Cortex of kidney (tissue), 1 donor: ENCODE results near the gene SLC35A1.
"Not testable (repeated sequence)": the region's sequence is repeated elsewhere in the genome, so short reads cannot be mapped to it uniquely, and the experiment has no call there.

Experiments
- DNase-seq: peaks from one replicate; lab custom pipeline; 2025; lab: John Stamatoyannopoulos, UW

The SLC35A1 gene

GRCh38 chr6:87472525-87473418 is at the start of gene SLC35A1:
TSS of gene SLC35A1 (plus strand) at chr6:87472974. CDS start at chr6:87473004, 30 bp downstream.
- no peak for DNase-seq

DNA sequence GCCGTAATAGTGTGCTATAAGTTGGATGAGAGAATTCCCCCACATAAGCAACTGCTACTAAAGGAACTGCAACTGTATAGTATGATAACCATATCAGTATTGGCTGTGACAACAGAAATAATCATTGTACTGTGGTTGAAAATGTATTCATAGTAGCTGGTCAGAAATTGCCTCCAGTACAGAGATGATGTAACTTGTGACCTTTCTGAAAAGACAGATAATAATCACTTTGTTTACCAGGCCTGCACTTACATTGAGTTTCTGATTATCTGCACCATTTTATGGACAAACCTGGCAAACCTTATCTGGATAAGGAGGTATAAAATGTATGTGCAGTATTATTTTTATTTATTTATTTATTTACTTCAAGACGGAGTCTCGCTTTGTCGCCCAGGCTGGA is 46.0 kb upstream of the SLC35A1 start:
- DNase-seq: no peak

DNA sequence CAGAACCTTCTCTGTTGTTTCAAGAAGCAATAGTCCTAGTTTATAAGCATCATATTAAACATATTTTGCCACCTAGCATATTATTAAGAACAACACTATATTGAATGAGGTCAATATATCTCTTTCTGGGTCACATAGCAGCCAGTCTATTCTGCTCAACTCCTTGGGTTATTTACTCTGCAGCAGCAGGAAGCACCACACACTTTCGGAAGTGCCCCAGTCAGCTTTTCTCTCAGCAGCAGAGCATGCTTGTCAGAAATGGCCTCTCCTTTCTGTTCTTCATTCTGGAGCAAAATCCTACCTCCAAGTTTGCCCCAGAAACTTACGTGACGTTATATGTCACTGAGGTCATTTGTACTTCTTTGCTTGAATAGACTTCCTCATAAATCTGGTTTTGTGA is 42.3 kb upstream of the SLC35A1 start:
- DNase-seq: no peak

DNA sequence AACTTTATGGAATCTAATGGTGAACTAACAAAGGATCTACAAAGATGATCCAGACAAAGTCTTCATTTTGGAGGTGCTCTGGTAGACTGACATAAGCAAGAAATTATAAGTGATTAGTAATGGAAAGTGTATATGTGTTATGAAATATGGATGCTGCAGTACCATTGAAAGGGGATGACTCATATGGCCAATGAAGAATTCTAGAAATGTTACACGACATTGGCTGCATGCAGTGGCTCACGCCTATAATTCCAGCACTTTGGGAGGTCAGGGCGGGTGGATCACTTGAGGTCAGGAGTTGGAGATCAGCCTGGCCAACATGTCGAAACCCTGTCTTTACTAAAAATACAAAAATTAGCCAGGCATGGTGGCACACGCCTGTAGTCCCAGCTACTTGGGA is 41.5 kb upstream of the SLC35A1 start:
- DNase-seq: no peak

GRCh38 chr6:87436435-87436834 is 36.3 kb upstream of the SLC35A1 start:
- DNase-seq: no peak

DNA sequence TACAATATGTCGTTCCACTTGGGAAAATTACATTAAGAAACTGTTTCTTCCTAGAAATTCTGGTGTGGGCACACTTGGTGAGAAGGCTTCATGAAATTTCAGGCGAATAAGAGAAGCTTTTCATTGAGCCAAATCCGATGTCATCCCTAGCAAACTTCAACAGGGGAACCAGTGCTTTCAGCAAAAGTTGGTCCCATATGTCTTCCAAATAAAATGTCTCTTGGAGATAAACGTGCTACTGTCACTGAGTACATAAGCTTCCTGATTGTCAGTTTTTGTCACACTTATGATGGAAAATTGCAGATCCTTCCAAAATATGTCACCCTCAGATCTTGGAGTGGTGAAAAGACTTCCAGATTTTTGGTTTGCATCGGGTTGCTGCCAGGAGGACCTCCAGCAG is 31.1 kb upstream of the SLC35A1 start:
- DNase-seq: no peak

DNA sequence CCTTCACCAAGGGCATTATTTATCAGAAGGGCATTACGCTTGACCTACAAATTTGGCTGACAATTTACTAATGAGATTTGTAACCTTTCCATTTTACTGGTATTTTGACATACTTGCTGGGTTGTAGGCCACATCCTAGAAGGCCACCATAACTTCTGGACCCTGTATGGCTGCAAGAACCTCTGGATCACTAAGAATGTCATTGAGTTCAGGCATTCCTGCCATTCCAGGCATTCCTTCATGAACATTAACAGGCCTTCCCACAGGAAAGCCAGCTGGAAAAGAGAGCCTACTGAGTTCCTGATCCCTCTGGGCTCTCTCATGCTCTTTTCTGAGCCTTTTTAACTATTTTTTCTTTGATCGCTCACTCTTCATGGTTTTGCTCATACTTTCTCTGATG is 28.4 kb upstream of the SLC35A1 start:
- no peak for DNase-seq

DNA sequence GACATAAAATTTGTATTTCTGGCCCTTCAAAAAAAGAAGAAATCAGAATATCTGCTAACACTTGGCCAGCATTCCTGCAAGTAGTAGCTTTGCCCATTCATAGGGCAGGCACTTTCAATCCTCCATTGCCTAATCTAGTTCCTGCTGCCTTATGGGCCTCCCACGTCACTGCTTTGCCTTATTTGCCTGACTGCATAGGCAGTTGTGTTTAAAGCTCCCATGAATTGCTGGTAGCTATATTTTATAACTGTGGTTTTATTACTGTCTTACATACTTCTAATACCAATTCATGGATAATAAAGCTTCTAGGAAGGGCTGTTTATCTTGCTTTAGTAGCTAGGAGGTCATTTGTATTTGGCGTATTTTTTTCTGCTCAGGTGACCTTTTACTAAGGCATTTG is 7.7 kb upstream of the SLC35A1 start:
- DNase-seq: no peak

- DNase-seq: no peak
These were observed 687 bp downstream of the SLC35A1 start for GRCh38 chr6:87473419-87473903.

- no peak for DNase-seq
These were observed 9.2 kb downstream of the SLC35A1 start for GRCh38 chr6:87481931-87482330.

DNA sequence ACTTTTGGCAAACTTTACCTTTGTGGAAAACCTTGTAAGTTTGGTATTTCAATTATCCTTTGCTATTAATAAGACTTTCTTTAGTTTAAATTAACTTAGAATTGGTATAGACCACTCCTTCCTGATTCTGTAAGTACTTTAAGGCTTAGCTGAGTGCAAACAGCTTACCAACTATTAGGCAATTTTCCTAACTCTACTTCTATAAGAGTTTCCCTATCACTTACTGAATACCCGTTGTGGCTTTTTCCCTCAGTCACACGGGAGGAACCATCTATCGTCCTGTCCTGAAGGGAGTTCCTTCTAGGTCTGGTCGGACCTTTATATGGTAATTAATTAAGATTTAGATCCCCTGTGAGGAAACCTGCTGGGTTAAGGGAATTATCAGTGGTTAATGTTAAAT is 9.6 kb downstream of the SLC35A1 start:
- DNase-seq: no peak

DNA sequence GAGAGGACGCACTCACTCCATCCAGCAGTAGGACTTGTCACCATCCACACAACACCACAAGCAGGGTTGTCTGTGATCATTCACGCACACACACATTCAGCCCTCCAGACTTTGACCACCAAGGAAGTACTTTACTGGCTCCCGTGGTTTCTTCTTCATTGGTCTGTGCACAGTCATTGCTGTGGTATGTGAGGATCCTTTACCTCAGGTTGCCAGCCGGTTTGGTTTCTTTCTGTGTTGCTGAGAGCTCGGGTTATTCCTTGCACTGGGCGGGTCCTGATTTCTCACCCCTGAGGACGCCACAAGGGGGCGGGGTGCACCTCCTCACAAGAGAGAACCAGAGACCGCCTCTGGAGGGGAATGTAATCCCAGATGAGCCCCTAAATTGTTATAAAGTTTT is 11.2 kb downstream of the SLC35A1 start:
- DNase-seq: no peak

DNA sequence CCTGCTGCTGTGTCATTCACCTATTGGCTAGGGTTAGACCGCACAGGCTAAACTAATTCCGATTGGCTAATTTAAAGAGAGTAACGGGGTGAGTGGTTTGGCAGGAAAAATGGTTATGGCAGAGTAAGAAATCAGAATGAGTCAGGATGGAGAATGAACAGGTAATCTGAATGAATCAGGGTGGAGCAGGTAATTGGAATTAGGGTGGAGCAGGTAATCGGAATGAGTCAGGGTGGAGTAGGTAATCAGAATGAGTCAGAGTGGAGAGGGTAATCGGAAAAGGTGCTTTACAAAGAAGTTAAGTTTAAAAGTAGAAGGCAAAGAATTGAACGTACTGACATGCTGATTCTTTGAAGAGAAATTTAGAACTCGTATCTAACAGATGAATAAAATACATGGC is 11.7 kb downstream of the SLC35A1 start:
- no peak for DNase-seq

- DNase-seq: no peak
These were observed 14.8 kb downstream of the SLC35A1 start for GRCh38 chr6:87487555-87487954.

DNA sequence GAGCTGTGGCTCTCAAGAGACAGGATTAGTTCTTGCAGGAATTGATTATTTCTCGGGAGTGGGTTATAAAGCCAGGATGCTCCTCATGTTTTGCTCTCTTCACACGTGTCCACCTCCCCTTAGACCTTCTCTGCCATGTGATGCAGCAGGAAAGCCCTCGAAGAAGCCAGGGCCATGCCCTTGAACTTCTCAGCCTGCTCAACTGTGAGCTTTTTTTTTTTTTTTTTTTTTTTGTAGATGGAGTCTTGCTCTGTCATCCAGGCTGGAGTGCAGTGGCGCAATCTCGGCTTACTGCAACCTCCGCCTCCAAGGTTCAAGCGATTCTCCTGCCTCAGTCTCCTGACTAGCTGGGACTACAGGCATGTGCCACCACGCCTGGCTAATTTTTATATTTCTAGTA is 16.6 kb downstream of the SLC35A1 start:
- not testable (repeated sequence) for DNase-seq

DNA sequence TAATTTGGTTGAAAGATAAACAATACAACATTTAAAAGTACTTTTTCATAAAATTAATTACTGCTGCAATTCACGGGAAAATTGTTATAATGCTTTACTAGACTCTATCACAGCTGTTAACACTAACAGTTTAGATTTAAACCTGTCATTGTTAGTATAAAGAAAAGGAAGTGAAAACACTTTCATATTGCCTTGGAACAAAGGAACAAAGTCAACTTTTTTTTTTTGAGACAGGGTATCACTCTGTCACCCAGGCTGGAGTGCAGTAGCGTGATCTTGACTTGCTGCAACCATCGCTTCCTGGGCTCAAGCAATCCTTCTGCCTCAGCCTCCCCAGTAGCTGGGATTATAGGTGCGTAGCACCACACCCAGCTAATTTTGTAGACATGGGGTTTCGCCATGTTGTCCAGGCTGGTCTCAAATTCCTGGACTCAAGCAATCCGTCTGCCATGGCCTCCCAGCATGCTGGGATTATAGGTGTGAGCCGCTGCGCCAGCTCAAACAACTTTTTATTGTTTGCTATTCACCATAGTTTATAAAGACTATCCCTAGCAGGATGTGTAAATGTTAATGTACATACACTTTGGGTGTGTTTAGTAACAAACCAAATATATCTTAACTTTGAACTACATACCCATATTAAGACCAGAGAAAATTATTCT is 22.1 kb downstream of the SLC35A1 start:
- DNase-seq: no peak

DNA sequence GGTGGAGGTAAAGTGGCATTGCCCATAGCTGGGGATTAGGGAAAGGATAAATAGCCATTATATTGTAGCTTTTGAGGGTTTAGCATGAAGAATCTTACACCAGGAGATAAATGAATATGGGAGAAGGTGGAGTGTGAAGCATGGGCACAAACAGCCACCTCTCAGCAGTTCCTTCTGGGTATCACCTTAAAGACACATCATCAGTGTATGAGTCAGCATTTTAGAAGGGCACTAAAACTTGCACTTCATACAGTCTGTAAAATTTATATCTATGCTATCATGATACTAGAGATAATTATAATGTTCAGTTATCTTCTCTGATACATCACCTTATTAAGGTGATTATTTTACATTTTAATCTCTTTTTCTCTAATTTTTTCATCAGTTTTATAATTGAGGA is 25.3 kb downstream of the SLC35A1 start:
- no peak for DNase-seq

- no peak for DNase-seq
These were observed 29.2 kb downstream of the SLC35A1 start for GRCh38 chr6:87501809-87502572.

- no peak for DNase-seq
These were observed 31.7 kb downstream of the SLC35A1 start for GRCh38 chr6:87504441-87504840.

GRCh38 chr6:87514831-87515230 is 42.1 kb downstream of the SLC35A1 start:
- no peak for DNase-seq

DNA sequence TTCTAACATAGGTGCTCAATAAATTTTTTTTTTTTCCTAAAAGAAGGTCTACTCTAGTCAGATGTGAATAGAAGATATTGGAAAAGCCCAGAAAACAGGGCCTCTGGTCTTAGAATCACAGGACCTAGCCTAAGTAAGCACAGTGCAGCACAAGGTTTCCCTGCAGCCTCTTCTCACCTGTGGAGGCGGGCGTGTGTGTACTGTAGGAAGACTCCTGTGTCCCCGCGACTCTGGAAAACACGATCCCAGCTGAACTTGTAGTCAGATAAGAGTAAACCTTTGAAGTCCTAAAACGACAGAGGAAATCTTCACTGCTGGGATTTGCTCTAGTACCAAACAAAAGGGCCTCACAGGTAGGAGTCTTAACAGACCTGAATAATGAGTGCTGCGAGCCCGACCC is 45.7 kb downstream of the SLC35A1 start:
- DNase-seq: no peak

- no peak for DNase-seq
These were observed 49.9 kb downstream of the SLC35A1 start for GRCh38 chr6:87522686-87523085.

- DNase-seq: no peak
These were observed 56.4 kb downstream of the SLC35A1 start for GRCh38 chr6:87529221-87529620.
